ENCODE measurements around the gene RERGL.

Gene RERGL, protein sequence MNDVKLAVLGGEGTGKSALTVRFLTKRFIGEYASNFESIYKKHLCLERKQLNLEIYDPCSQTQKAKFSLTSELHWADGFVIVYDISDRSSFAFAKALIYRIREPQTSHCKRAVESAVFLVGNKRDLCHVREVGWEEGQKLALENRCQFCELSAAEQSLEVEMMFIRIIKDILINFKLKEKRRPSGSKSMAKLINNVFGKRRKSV

GRCh38 chr12:18090093-18090492, at the start of gene RERGL:
RERGL (minus strand) TSS chr12:18090193; CDS start chr12:18090140, 53 bp downstream.
- DNase-seq (ENCODE audit: low read depth) = no peak

GRCh38 chr12:18139254-18139653, 49.3 kb upstream of the RERGL start:
- TF ChIP-seq, protein P1, sequence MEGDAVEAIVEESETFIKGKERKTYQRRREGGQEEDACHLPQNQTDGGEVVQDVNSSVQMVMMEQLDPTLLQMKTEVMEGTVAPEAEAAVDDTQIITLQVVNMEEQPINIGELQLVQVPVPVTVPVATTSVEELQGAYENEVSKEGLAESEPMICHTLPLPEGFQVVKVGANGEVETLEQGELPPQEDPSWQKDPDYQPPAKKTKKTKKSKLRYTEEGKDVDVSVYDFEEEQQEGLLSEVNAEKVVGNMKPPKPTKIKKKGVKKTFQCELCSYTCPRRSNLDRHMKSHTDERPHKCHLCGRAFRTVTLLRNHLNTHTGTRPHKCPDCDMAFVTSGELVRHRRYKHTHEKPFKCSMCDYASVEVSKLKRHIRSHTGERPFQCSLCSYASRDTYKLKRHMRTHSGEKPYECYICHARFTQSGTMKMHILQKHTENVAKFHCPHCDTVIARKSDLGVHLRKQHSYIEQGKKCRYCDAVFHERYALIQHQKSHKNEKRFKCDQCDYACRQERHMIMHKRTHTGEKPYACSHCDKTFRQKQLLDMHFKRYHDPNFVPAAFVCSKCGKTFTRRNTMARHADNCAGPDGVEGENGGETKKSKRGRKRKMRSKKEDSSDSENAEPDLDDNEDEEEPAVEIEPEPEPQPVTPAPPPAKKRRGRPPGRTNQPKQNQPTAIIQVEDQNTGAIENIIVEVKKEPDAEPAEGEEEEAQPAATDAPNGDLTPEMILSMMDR (conservative IDR thresholded peaks at IDR 0.05; ENCODE audit: low read depth, low read length) = no peak
- H3K4me3 ChIP-seq (ENCODE audit: low read length) = no peak overlapping the region
- no peak for DNase-seq (ENCODE audit: low read depth)

More at GRCh38 chr12:18090093-18090492, at the start of gene RERGL:
- TF ChIP-seq, protein P1 (conservative IDR thresholded peaks at IDR 0.05; ENCODE audit: low read depth, low read length) = no peak
- H3K4me3 ChIP-seq (ENCODE audit: low read length) = no peak within 1 kb of the TSS

GRCh38 chr12:18135509-18135908, 45.5 kb upstream of the RERGL start:
- H3K4me3 ChIP-seq (ENCODE audit: low read length) = no peak overlapping the region
- TF ChIP-seq, protein P1 (conservative IDR thresholded peaks at IDR 0.05; ENCODE audit: low read depth, low read length) = no peak
- no peak for DNase-seq (ENCODE audit: low read depth)

- TF ChIP-seq, protein P1 (conservative IDR thresholded peaks at IDR 0.05; ENCODE audit: low read depth, low read length) = no peak
- DNase-seq (ENCODE audit: low read depth) = no peak
- H3K4me3 ChIP-seq (ENCODE audit: low read length) = no peak overlapping the region
Measured at GRCh38 chr12:18135086-18135485, 45.1 kb upstream of the RERGL start.

DNA sequence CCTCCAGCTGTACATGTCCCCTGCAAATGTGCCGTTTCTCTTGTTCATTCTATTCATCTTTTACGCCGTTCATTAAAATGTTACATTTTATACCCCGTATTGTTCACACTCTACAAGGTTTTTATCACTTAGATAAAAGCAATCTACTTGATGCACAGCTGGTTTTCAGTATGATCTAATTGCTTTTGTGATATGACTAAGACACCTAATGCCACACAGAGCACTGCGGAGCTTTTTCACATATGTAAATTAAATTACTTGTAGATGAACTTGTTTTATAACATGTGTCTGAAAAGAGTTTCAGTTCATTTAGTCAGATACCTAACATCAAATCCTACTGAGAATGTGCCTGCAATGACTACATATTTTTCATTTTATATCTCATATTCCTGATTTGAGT, 40.9 kb upstream of the RERGL start:
- no peak for DNase-seq (ENCODE audit: low read depth)
- TF ChIP-seq, protein P1 (conservative IDR thresholded peaks at IDR 0.05; ENCODE audit: low read depth, low read length) = no peak
- H3K4me3 ChIP-seq (ENCODE audit: low read length) = no peak overlapping the region

GRCh38 chr12:18123707-18124106, 33.7 kb upstream of the RERGL start:
- no peak overlapping the region for H3K4me3 ChIP-seq (ENCODE audit: low read length)
- DNase-seq (ENCODE audit: low read depth) = no peak
- TF ChIP-seq, protein P1 (conservative IDR thresholded peaks at IDR 0.05; ENCODE audit: low read depth, low read length) = no peak

DNA sequence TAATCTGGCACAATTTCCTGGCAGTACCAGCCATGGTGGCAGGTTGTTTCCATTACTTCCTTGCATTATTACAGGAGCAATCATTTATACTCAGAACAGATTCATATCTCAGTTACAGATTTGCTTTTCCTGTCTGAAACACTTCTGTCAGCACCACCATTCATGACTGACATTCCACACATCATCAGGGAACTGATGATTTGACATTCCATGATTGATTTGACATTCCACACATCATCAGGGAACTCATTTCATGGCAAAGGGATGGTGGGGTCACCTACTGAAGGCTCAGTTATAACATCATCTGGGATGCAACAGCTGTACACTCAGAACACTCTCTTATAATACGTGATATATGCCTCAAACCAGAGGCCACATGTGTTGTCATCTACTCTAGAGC, 30.9 kb upstream of the RERGL start:
- TF ChIP-seq, protein P1 (conservative IDR thresholded peaks at IDR 0.05; ENCODE audit: low read depth, low read length) = no peak
- no peak for DNase-seq (ENCODE audit: low read depth)

More for the DNA sequence above, 30.9 kb upstream of the RERGL start:
- H3K4me3 ChIP-seq (ENCODE audit: low read length) = no peak overlapping the region
